GM15510 (cell line): Measurements from ENCODE around the gene CEMIP.

ENCODE experiments used
- POLR2A ChIP-seq: IDR thresholded peaks from 3 replicates; pipeline ENCODE4 v1.6.1; 2011; ENCODE audit warnings: borderline replicate concordance; ENCODE audit not compliant: insufficient read length; ENCODE audit errors: extremely low read depth

CEMIP gene

GRCh38 chr15:80866936-80867335 lies 87.8 kb downstream of the CEMIP start:
- TF ChIP-seq POLR2A, result no peak

GRCh38 chr15:80870366-80870765 lies 91.2 kb downstream of the CEMIP start:
- TF ChIP-seq POLR2A, result no peak

- TF ChIP-seq POLR2A, result no peak
Observed at GRCh38 chr15:80870893-80871292, 91.7 kb downstream of the CEMIP start.

GRCh38 chr15:80871858-80872257 lies 92.7 kb downstream of the CEMIP start:
- no peak for TF ChIP-seq POLR2A

- no peak for TF ChIP-seq POLR2A
Observed at GRCh38 chr15:80873366-80873952, 94.3 kb downstream of the CEMIP start.

- TF ChIP-seq POLR2A, result no peak
Observed at GRCh38 chr15:80875568-80876347, 96.6 kb downstream of the CEMIP start.

- no peak for TF ChIP-seq POLR2A
Observed at GRCh38 chr15:80876348-80876674, 97.1 kb downstream of the CEMIP start.

- no peak for TF ChIP-seq POLR2A
Observed at GRCh38 chr15:80878242-80878866, 99.2 kb downstream of the CEMIP start.

- TF ChIP-seq POLR2A, result no peak
Observed at GRCh38 chr15:80878867-80879250, 99.7 kb downstream of the CEMIP start.

GRCh38 chr15:80880086-80880485 lies 100.9 kb downstream of the CEMIP start:
- no peak for TF ChIP-seq POLR2A

- TF ChIP-seq POLR2A, result no peak
Observed at GRCh38 chr15:80883641-80884040, 104.5 kb downstream of the CEMIP start.

GRCh38 chr15:80885016-80885579 lies 105.9 kb downstream of the CEMIP start:
- TF ChIP-seq POLR2A, result no peak

- TF ChIP-seq POLR2A, result no peak
Observed at GRCh38 chr15:80887148-80887547, 108.0 kb downstream of the CEMIP start.

GRCh38 chr15:80888846-80889245 lies 109.7 kb downstream of the CEMIP start:
- TF ChIP-seq POLR2A, result no peak

GRCh38 chr15:80890341-80891005 lies 111.3 kb downstream of the CEMIP start:
- no peak for TF ChIP-seq POLR2A
